K562 (cell line): ENCODE measurements around the gene ZNF200. TPM values are rescaled to one million over a fixed set of nuclear protein-coding genes. Genes with fewer than 3 reads are reported as not detected.

Experiments used
- AFF4 ChIP-seq: sonication (generic); formaldehyde crosslinking; IDR thresholded peaks from 2 replicates; pipeline ENCODE4 v1.8.0; 2023; ENCODE audit warnings: mild to moderate bottlenecking, missing genetic modification reagents
- C11orf30 ChIP-seq: fragments of 450-650 bp; IDR thresholded peaks from 2 replicates; pipeline ENCODE4 v1.6.1; 2016; ENCODE audit warnings: low read depth, mild to moderate bottlenecking
- E2F4 ChIP-seq: sonication (generic); formaldehyde crosslinking; IDR thresholded peaks from 2 replicates; pipeline ENCODE4 v1.8.0; 2022; ENCODE audit warnings: mild to moderate bottlenecking, low read depth, missing genetic modification reagents
- GTF3C2 ChIP-seq: IDR thresholded peaks from 3 replicates; pipeline ENCODE4 v1.6.1; 2011; ENCODE audit warnings: borderline replicate concordance, mild to moderate bottlenecking, moderate library complexity; ENCODE audit not compliant: insufficient read length; ENCODE audit errors: extremely low read depth
- HOMEZ ChIP-seq: fragments of 250-450 bp; sonication (Bioruptor Pico); IDR thresholded peaks from 2 replicates; pipeline ENCODE4 v1.4.0; 2020; ENCODE audit warnings: mild to moderate bottlenecking, moderate library complexity
- MAZ ChIP-seq, 2 experiments: fragments of 450-650 bp in 1 of 2; sonication (generic) in 1 of 2; formaldehyde crosslinking; IDR thresholded peaks in 1 of 2; conservative IDR thresholded peaks in 1 of 2; 2 replicates each; pipeline versions ENCODE4 v1.4.0 to v1.5.0; 2020; ENCODE audit warnings: mild to moderate bottlenecking in 1 of 2, missing genetic modification reagents in 1 of 2
- MYBL2 ChIP-seq, 2 experiments: fragments of 450-650 bp in 1 of 2; sonication (generic) in 1 of 2; formaldehyde crosslinking in 1 of 2; IDR thresholded peaks; 2 replicates each; pipeline versions ENCODE4 v1.6.1 to v1.8.1; 2017 to 2022; ENCODE audit warnings: borderline replicate concordance in 1 of 2, inconsistent platforms in 1 of 2, low read depth in 1 of 2, mild to moderate bottlenecking in 1 of 2, missing genetic modification reagents in 1 of 2, moderate library complexity in 1 of 2
- RBM14 ChIP-seq: fragments of 200-400 bp; formaldehyde crosslinking; IDR thresholded peaks from 2 replicates; pipeline ENCODE4 v1.6.1; 2018; ENCODE audit warnings: low read depth, mild to moderate bottlenecking, low read length, moderate library complexity, borderline replicate concordance; ENCODE audit not compliant: insufficient read depth
- ZNF140 ChIP-seq: fragments of 250-450 bp; sonication (Bioruptor Pico); IDR thresholded peaks from 2 replicates; pipeline ENCODE4 v1.8.0; 2021; ENCODE audit warnings: moderate library complexity, mild to moderate bottlenecking, inconsistent platforms
- ZNF551 ChIP-seq: fragments of 250-450 bp; sonication (Bioruptor Pico); IDR thresholded peaks from 2 replicates; pipeline ENCODE4 v1.5.0; 2021; ENCODE audit warnings: mild to moderate bottlenecking, moderate library complexity
- polyA plus RNA-seq, 8 experiments: library from polyadenylated mRNA; depleted of rRNA in 4 of 8; stranded (reverse) in 5 of 8; unstranded in 3 of 8; fragments of >200 nt; fragmentation: Nextera tagmentation in 2 of 8; fragmentation: Illumina TruSeq in 1 of 8; extraction: Ambion mirVana in 2 of 8; extraction: Trizol in 1 of 8; gene quantifications; 2 replicates each; pipeline versions ENCODE4 v1.2.1 to v1.2.3, GENCODE V29; 2011 to 2014; ENCODE audit warnings: inconsistent platforms in 1 of 8, missing spikeins in 1 of 8
- total RNA-seq, 7 experiments: library from RNA; depleted of rRNA in 6 of 7; stranded (reverse); fragments of >200 nt in 6 of 7; fragmentation: Illumina TruSeq in 2 of 7; extraction: Trizol in 2 of 7; gene quantifications; 2 replicates each; pipeline versions ENCODE4 v1.2.1 to v1.2.3, GENCODE V29; 2011 to 2021; ENCODE audit warnings: low replicate concordance in 1 of 7
- TF ChIP-seq, protein P1 (sequence below), 2 experiments: fragments of 150-350 bp in 1 of 2; IDR thresholded peaks; 2 replicates each; pipeline ENCODE4 v1.6.1; 2012 to 2016; ENCODE audit warnings: low read depth in 2 of 2, low read length in 2 of 2, mild to moderate bottlenecking in 1 of 2, moderate library complexity in 1 of 2

Gene ZNF200
- total and polyA plus RNA-seq, 9 of the 15 experiments (the other 6 are each of a cell fraction or from before 2014, with no cell fraction given), result 4.8 to 14.5 (median 9.2) TPM

GRCh38 chr16:3282103-3282729, 47.3 kb upstream of the ZNF200 start (continued):
- TF ChIP-seq, protein P1, sequence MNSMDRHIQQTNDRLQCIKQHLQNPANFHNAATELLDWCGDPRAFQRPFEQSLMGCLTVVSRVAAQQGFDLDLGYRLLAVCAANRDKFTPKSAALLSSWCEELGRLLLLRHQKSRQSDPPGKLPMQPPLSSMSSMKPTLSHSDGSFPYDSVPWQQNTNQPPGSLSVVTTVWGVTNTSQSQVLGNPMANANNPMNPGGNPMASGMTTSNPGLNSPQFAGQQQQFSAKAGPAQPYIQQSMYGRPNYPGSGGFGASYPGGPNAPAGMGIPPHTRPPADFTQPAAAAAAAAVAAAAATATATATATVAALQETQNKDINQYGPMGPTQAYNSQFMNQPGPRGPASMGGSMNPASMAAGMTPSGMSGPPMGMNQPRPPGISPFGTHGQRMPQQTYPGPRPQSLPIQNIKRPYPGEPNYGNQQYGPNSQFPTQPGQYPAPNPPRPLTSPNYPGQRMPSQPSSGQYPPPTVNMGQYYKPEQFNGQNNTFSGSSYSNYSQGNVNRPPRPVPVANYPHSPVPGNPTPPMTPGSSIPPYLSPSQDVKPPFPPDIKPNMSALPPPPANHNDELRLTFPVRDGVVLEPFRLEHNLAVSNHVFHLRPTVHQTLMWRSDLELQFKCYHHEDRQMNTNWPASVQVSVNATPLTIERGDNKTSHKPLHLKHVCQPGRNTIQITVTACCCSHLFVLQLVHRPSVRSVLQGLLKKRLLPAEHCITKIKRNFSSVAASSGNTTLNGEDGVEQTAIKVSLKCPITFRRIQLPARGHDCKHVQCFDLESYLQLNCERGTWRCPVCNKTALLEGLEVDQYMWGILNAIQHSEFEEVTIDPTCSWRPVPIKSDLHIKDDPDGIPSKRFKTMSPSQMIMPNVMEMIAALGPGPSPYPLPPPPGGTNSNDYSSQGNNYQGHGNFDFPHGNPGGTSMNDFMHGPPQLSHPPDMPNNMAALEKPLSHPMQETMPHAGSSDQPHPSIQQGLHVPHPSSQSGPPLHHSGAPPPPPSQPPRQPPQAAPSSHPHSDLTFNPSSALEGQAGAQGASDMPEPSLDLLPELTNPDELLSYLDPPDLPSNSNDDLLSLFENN (IDR thresholded peaks at IDR 0.05; ENCODE audit: low read depth in 2 of 2, low read length in 2 of 2), result peak in 1 of 2 experiments; percentile 11; a peak in 1 of 4 replicates
- TF ChIP-seq MAZ (CRISPR knock-in tag; conservative IDR thresholded peaks at IDR 0.05 in 1 of 2, IDR thresholded peaks at IDR 0.05 in 1 of 2) (peak in 1 of 2 experiments; percentile 47; a peak in 2 of 4 replicates), ZNF140 (CRISPR knock-in tag) (no peak), ZNF551 (CRISPR knock-in tag) (no peak), GTF3C2 (no peak), C11orf30 (peak; percentile 77), RBM14 (no peak), HOMEZ (no peak), E2F4 (no peak), AFF4 (no peak), MYBL2 (IDR thresholded peaks at IDR 0.05; ENCODE audit: low read depth) (no peak), MYBL2 (CRISPR knock-in tag; IDR thresholded peaks at IDR 0.05; ENCODE audit: borderline replicate concordance) (no peak)
